Calu3 (cell line): Measurements from ENCODE around the gene ABL1. TPM values are rescaled to one million over a fixed set of nuclear protein-coding genes. Genes with fewer than 3 reads are reported as not detected.

ENCODE experiments used
- BruUV-seq: library from RNA; stranded (reverse); fragments of 400-500 nt; replicated peaks from 2 replicates; lab custom pipeline; 2021; lab: Mats Ljungman, UMichigan
- CTCF ChIA-PET: fragments of 300-600 bp; sonication (Branson Sonifier 250); formaldehyde crosslinking; loops from one replicate; lab custom pipeline; 2022; ENCODE audit warnings: antibody characterized with exemption; lab: Charles Lee
- DNase-seq: peaks from one replicate; pipeline ENCODE4 v3.0.0; 2022
- H3K27ac Mint-ChIP-seq: one replicate; pipeline ENCODE4 v1.8.0; 2022; ENCODE audit warnings: mixed read lengths; ENCODE audit not compliant: unreplicated experiment
- H3K27me3 Mint-ChIP-seq: one replicate; pipeline ENCODE4 v1.8.0; 2022; ENCODE audit warnings: mixed read lengths; ENCODE audit not compliant: unreplicated experiment
- H3K36me3 Mint-ChIP-seq: one replicate; pipeline ENCODE4 v1.8.0; 2022; ENCODE audit warnings: mild to moderate bottlenecking, moderate library complexity, mixed read lengths; ENCODE audit not compliant: insufficient read depth, unreplicated experiment
- H3K4me1 Mint-ChIP-seq: one replicate; pipeline ENCODE4 v1.8.0; 2022; ENCODE audit warnings: mild to moderate bottlenecking, low read depth, mixed read lengths; ENCODE audit not compliant: unreplicated experiment
- H3K4me3 Mint-ChIP-seq: one replicate; pipeline ENCODE4 v1.8.0; 2022; ENCODE audit warnings: mild to moderate bottlenecking, low read depth, moderate library complexity, mixed read lengths; ENCODE audit not compliant: unreplicated experiment
- H3K9me3 Mint-ChIP-seq: one replicate; pipeline ENCODE4 v1.8.0; 2022; ENCODE audit warnings: low read depth, mixed read lengths; ENCODE audit not compliant: unreplicated experiment
- CTCF ChIP-seq: fragments of 200-600 bp; IDR thresholded peaks from one replicate; pipeline ENCODE4 v1.8.0; 2022; ENCODE audit warnings: antibody characterized with exemption; ENCODE audit not compliant: unreplicated experiment
- intact Hi-C: fragments of 100-400 bp; cut with micrococcal nuclease; formaldehyde crosslinking; loops from one replicate; pipeline ENCODE4 v1.10.0; 2022; ENCODE audit not compliant: unreplicated experiment
- total RNA-seq: library from RNA; stranded (reverse); gene quantifications from 2 replicates; pipeline ENCODE4 v1.2.3, GENCODE V29; 2022

ABL1 gene
- total RNA-seq, 1 experiment from 2014 or later: 30.0 TPM

GRCh38 chr9:130921989-130922892 lies 87.2 kb downstream of the ABL1 start:
- intact Hi-C loops: no loop called here
- Mint-ChIP-seq H3K27ac (no peak overlapping the region), H3K9me3 (no peaks in the 10 kb centered on the region), H3K27me3 (peaks cover 36% of the 10 kb centered on the region), H3K4me3 (no peak overlapping the region), H3K4me1 (no peaks in the 10 kb centered on the region), H3K36me3 (no peaks in the 10 kb centered on the region)
- no peak for DNase-seq
- CTCF ChIA-PET: no interaction called here
- BruUV-seq: no TSS peak
- TF ChIP-seq CTCF: no peak

GRCh38 chr9:130922893-130923610 lies 88.0 kb downstream of the ABL1 start:
- CTCF ChIA-PET: interaction anchor here (0.6 kb wide), 1 partner anchor 87 kb away, joined by 4 read pairs; no protein-coding TSS in a partner anchor
- intact Hi-C loops: no loop called here
- DNase-seq: no peak
- H3K36me3 Mint-ChIP-seq: peaks cover 2% of the 10 kb centered on the region
- H3K27me3 Mint-ChIP-seq: peaks cover 28% of the 10 kb centered on the region
- no peaks in the 10 kb centered on the region for H3K9me3 Mint-ChIP-seq
- no peak overlapping the region for H3K4me3 Mint-ChIP-seq
- peaks cover 4% of the 10 kb centered on the region for H3K4me1 Mint-ChIP-seq
- TF ChIP-seq CTCF: no peak
- H3K27ac Mint-ChIP-seq: no peak overlapping the region
- BruUV-seq: no TSS peak

- intact Hi-C loops: no loop called here
- Mint-ChIP-seq H3K27ac (no peak overlapping the region), H3K4me1 (peaks cover 8% of the 10 kb centered on the region), H3K36me3 (peaks cover 5% of the 10 kb centered on the region), H3K9me3 (no peaks in the 10 kb centered on the region), H3K4me3 (no peak overlapping the region), H3K27me3 (peaks cover 23% of the 10 kb centered on the region)
- CTCF ChIA-PET: no interaction called here
- no peak for DNase-seq
- no TSS peak for BruUV-seq
- TF ChIP-seq CTCF: no peak
These were observed 88.8 kb downstream of the ABL1 start for GRCh38 chr9:130923611-130924447.

- intact Hi-C loops: no loop called here
- DNase-seq: no peak
- no peak overlapping the region for H3K27ac Mint-ChIP-seq
- no peak for TF ChIP-seq CTCF
- H3K36me3 Mint-ChIP-seq: peaks cover 5% of the 10 kb centered on the region
- H3K9me3 Mint-ChIP-seq: no peaks in the 10 kb centered on the region
- no TSS peak for BruUV-seq
- no peak overlapping the region for H3K4me3 Mint-ChIP-seq
- peaks cover 23% of the 10 kb centered on the region for H3K27me3 Mint-ChIP-seq
- H3K4me1 Mint-ChIP-seq: peaks cover 8% of the 10 kb centered on the region
- CTCF ChIA-PET: no interaction called here
These were observed 89.4 kb downstream of the ABL1 start for GRCh38 chr9:130924448-130924788.
